Caco-2 (cell line): ENCODE data around the gene CAMK2D. TPM values are rescaled to one million over a fixed set of nuclear protein-coding genes. Genes with fewer than 3 reads are reported as not detected.

Experiments used
- BruUV-seq: library from RNA; stranded (reverse); fragments of 400-500 nt; replicated peaks from 2 replicates; lab custom pipeline; 2021; lab: Mats Ljungman, UMichigan
- CTCF ChIA-PET: fragments of 300-600 bp; sonication (Branson Sonifier 250); formaldehyde crosslinking; loops from one replicate; lab custom pipeline; 2022; ENCODE audit warnings: antibody characterized with exemption; lab: Charles Lee
- POLR2A ChIA-PET: fragments of 300-600 bp; sonication (Branson Sonifier 250); formaldehyde crosslinking; loops from one replicate; lab custom pipeline; 2022; ENCODE audit warnings: antibody characterized with exemption; lab: Charles Lee
- DNase-seq, 2 experiments: peaks; one replicate each; pipeline versions ENCODE4 v3.0.0 to v3.0.0-alpha.2; 2020 to 2022
- H3K27me3 ChIP-seq: replicated peaks from 2 replicates; pipeline ENCODE4 v1.6.0; 2011; ENCODE audit warnings: low read length; ENCODE audit not compliant: control insufficient read depth, insufficient read depth
- H3K36me3 ChIP-seq: 2 replicates; pipeline ENCODE4 v1.5.1; 2011; ENCODE audit warnings: low read length; ENCODE audit not compliant: control insufficient read depth, insufficient read depth
- H3K4me1 ChIP-seq: fragments of 250-450 bp; sonication (Bioruptor Pico); 2 replicates; pipeline ENCODE4 v1.5.1; 2020; ENCODE audit warnings: mild to moderate bottlenecking
- H3K4me3 ChIP-seq: 2 replicates; pipeline ENCODE4 v1.5.1; 2011; ENCODE audit warnings: low read depth, mild to moderate bottlenecking, control low read depth, low read length
- H3K9me3 ChIP-seq: fragments of 250-450 bp; sonication (Bioruptor Pico); 2 replicates; pipeline ENCODE4 v1.5.1; 2020; ENCODE audit warnings: mild to moderate bottlenecking, moderate library complexity
- H3K27ac Mint-ChIP-seq: one replicate; pipeline ENCODE4 v1.8.0; 2022; ENCODE audit warnings: mixed read lengths; ENCODE audit not compliant: unreplicated experiment
- H3K27me3 Mint-ChIP-seq: one replicate; pipeline ENCODE4 v1.8.0; 2022; ENCODE audit warnings: mixed read lengths; ENCODE audit not compliant: insufficient read depth, unreplicated experiment
- H3K36me3 Mint-ChIP-seq: one replicate; pipeline ENCODE4 v1.8.0; 2022; ENCODE audit warnings: mild to moderate bottlenecking, mixed read lengths; ENCODE audit not compliant: insufficient read depth, unreplicated experiment
- H3K4me1 Mint-ChIP-seq: one replicate; pipeline ENCODE4 v1.8.0; 2022; ENCODE audit warnings: low read depth, mixed read lengths; ENCODE audit not compliant: unreplicated experiment
- H3K4me3 Mint-ChIP-seq: one replicate; pipeline ENCODE4 v1.8.0; 2022; ENCODE audit warnings: mild to moderate bottlenecking, moderate library complexity, mixed read lengths; ENCODE audit not compliant: unreplicated experiment
- H3K9me3 Mint-ChIP-seq: one replicate; pipeline ENCODE4 v1.8.0; 2022; ENCODE audit warnings: mixed read lengths; ENCODE audit not compliant: unreplicated experiment
- intact Hi-C: fragments of 100-400 bp; cut with micrococcal nuclease; formaldehyde crosslinking; loops from one replicate; pipeline ENCODE4 v1.10.0; 2022; ENCODE audit not compliant: unreplicated experiment
- total RNA-seq: library from RNA; stranded (reverse); gene quantifications from 2 replicates; pipeline ENCODE4 v1.2.3, GENCODE V29; 2022
- TF ChIP-seq, protein P1 (sequence below), 2 experiments: fragments of 200-600 bp in 1 of 2; IDR thresholded peaks; 1 replicate in 1 of 2; 2 replicates in 1 of 2; pipeline versions ENCODE4 v1.5.1 to v1.8.0; 2011 to 2022; ENCODE audit warnings: antibody characterized with exemption in 1 of 2, control low read depth in 1 of 2, inconsistent platforms in 1 of 2, low read depth in 1 of 2, low read length in 1 of 2, mild to moderate bottlenecking in 1 of 2, moderate library complexity in 1 of 2; ENCODE audit not compliant: insufficient read depth in 1 of 2, severe bottlenecking in 1 of 2, unreplicated experiment in 1 of 2

Gene CAMK2D
- total RNA-seq, 1 experiment from 2014 or later: 65.6 TPM

DNA sequence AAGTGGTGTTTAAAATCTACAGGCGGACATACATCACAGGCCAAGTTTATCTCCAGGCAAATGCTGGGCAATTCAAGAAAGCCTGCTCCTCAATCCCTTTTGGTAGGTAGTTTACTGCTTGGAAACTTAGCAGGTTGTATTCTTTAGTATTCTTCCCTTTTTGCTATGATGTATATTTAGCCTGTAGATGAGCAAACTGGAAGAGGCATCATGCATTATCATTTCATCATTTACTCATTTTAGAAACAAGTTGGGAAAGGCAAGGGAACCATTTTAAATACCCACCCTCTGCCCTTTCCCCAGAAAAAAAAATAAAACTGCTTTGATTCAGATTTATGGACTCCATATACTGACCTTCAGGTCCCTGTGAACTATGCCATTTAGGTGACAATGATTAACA, 213.2 kb downstream of the CAMK2D start:
- no peak overlapping the region for H3K4me3 Mint-ChIP-seq
- H3K27me3 ChIP-seq: no peaks in the 10 kb centered on the region
- TF ChIP-seq, protein P1, sequence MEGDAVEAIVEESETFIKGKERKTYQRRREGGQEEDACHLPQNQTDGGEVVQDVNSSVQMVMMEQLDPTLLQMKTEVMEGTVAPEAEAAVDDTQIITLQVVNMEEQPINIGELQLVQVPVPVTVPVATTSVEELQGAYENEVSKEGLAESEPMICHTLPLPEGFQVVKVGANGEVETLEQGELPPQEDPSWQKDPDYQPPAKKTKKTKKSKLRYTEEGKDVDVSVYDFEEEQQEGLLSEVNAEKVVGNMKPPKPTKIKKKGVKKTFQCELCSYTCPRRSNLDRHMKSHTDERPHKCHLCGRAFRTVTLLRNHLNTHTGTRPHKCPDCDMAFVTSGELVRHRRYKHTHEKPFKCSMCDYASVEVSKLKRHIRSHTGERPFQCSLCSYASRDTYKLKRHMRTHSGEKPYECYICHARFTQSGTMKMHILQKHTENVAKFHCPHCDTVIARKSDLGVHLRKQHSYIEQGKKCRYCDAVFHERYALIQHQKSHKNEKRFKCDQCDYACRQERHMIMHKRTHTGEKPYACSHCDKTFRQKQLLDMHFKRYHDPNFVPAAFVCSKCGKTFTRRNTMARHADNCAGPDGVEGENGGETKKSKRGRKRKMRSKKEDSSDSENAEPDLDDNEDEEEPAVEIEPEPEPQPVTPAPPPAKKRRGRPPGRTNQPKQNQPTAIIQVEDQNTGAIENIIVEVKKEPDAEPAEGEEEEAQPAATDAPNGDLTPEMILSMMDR (IDR thresholded peaks at IDR 0.05; ENCODE audit: insufficient read depth in 1 of 2, low read depth in 1 of 2, low read length in 1 of 2, severe bottlenecking in 1 of 2, unreplicated experiment in 1 of 2): no peak
- H3K9me3 ChIP-seq: no peaks in the 10 kb centered on the region
- no peaks in the 10 kb centered on the region for H3K36me3 ChIP-seq
- no peaks in the 10 kb centered on the region for H3K4me1 Mint-ChIP-seq
- no TSS peak for BruUV-seq
- ChIA-PET POLR2A (no interaction called here), CTCF (interaction anchor here (0.5 to 2.1 kb wide), 15 partner anchors 9 to 219 kb away, joined by 3 to 23 read pairs (median 4); partner anchors contain the start of gene CAMK2D)
- no peak for DNase-seq
- intact Hi-C loops: loop anchor here (10.0 kb wide), 2 partner anchors 96 to 836 kb away; no protein-coding TSS in a partner anchor
- no peaks in the 10 kb centered on the region for H3K9me3 Mint-ChIP-seq
- peaks cover 6% of the 10 kb centered on the region for H3K36me3 Mint-ChIP-seq
- no peak overlapping the region for H3K27ac Mint-ChIP-seq
- H3K4me3 ChIP-seq: no peak overlapping the region
- H3K27me3 Mint-ChIP-seq: no peaks in the 10 kb centered on the region
- H3K4me1 ChIP-seq: peaks cover 9% of the 10 kb centered on the region; the same call in 1 of the 2 replicates

DNA sequence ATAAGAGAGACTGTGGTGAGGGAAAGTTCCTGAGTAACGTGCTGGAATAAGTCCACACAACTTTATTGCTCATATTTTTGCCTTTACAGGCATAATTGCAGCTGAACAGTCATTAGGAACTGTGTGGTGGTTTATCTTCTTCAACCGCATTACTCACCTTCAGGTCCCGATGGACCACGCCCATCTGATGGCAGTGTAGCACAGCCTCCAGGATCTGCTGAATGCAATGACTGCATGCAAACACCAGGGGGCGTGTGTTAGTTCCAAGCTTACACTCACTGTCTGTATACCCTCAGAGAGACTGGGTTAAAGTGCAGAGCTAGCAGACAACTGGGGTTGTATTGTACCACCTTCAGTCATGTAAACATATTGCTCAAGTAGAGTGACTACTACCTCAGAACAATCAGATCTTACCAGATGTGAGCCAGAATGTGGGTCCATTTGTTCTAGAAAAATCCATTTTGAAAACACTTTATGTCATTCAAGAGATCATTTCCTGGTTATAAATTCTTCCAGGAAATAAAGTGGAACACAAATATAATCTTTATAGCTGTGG, 214.0 kb downstream of the CAMK2D start:
- Histone ChIP-seq H3K9me3 (no peaks in the 10 kb centered on the region), H3K27me3 (no peaks in the 10 kb centered on the region), H3K4me1 (peaks cover 9% of the 10 kb centered on the region; the same call in 1 of the 2 replicates), H3K4me3 (no peak overlapping the region), H3K36me3 (no peaks in the 10 kb centered on the region)
- Mint-ChIP-seq H3K27me3 (no peaks in the 10 kb centered on the region), H3K4me1 (no peaks in the 10 kb centered on the region), H3K9me3 (no peaks in the 10 kb centered on the region), H3K27ac (no peak overlapping the region), H3K36me3 (peaks cover 6% of the 10 kb centered on the region), H3K4me3 (no peak overlapping the region)
- ChIA-PET CTCF (interaction anchor here (0.5 to 2.1 kb wide), 15 partner anchors 8 to 220 kb away, joined by 3 to 23 read pairs (median 4); partner anchors contain the start of gene CAMK2D), POLR2A (no interaction called here)
- DNase-seq: peak; percentile 92 to 93
- intact Hi-C loops: loop anchor here (1.0 to 10.0 kb wide), 7 partner anchors 97 to 837 kb away; no protein-coding TSS in a partner anchor
- no TSS peak for BruUV-seq
- TF ChIP-seq, protein P1 (IDR thresholded peaks at IDR 0.05; ENCODE audit: insufficient read depth in 1 of 2, low read depth in 1 of 2, low read length in 1 of 2, severe bottlenecking in 1 of 2, unreplicated experiment in 1 of 2): peak; percentile 91 to 93

DNA sequence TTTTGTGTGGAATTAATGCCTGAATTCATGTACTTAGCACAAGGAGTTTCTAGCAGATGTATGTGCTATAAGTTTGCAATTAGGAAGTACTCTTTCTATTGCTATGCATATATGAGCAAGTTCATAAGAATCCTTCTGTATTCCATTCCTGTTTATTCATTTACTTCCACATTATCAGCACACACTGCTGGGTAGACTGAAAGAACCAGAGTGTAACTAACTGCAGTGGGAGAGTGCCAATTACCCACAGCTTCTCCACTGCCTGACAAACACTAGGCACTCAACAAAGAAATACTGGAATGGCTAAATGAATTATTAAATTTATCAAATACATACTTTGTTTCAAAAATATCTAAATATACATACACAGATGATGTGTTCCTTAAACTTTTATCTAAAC, 219.6 kb downstream of the CAMK2D start:
- CTCF ChIA-PET: no interaction called here
- intact Hi-C loops: loop anchor here (10.0 kb wide), 2 partner anchors 103 to 843 kb away; no protein-coding TSS in a partner anchor

More for the DNA sequence above, 219.6 kb downstream of the CAMK2D start:
- POLR2A ChIA-PET: interaction anchor here (0.6 kb wide), 1 partner anchor 151 kb away, joined by 4 read pairs; no protein-coding TSS in a partner anchor
- Histone ChIP-seq H3K4me1 (no peaks in the 10 kb centered on the region), H3K9me3 (no peaks in the 10 kb centered on the region), H3K36me3 (no peaks in the 10 kb centered on the region), H3K27me3 (no peaks in the 10 kb centered on the region), H3K4me3 (no peak overlapping the region)
- H3K27me3 Mint-ChIP-seq: no peaks in the 10 kb centered on the region
- no TSS peak for BruUV-seq
- H3K4me1 Mint-ChIP-seq: no peaks in the 10 kb centered on the region
- no peak overlapping the region for H3K27ac Mint-ChIP-seq
- H3K4me3 Mint-ChIP-seq: no peak overlapping the region
- peaks cover 7% of the 10 kb centered on the region for H3K36me3 Mint-ChIP-seq
- TF ChIP-seq, protein P1 (IDR thresholded peaks at IDR 0.05; ENCODE audit: insufficient read depth in 1 of 2, low read depth in 1 of 2, low read length in 1 of 2, severe bottlenecking in 1 of 2, unreplicated experiment in 1 of 2): no peak
- no peaks in the 10 kb centered on the region for H3K9me3 Mint-ChIP-seq
- no peak for DNase-seq
